ENCODE measurements around the gene AKAP8L.
"Not testable (repeated sequence)": the region's sequence is repeated elsewhere in the genome, so short reads cannot be mapped to it uniquely, and the experiment has no call there.

AKAP8L gene

DNA sequence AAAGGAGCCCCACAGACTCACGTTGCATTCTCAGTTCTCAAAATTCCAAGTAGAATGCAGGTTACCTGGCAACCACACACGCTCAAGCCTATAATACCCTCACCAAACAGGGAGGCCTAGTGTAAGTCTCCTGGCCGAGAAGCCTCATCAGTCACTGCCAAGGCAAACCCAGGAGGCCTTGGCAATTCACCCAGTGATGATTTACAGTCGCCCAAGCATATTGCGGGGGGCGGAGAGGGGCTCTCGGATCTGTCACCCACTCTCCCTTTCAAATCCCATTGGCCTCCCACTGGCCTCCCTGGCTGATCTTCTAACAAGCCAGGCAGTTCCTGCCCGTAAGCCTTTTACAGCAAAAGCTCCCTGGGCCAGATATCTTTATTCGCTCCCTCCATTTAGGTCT is 1.1 kb downstream of the AKAP8L start:
- peak; percentile 34 for DNase-seq (ENCODE audit: low spot score)

- peak; percentile 17 for DNase-seq (ENCODE audit: low spot score)
These were observed 6.0 kb downstream of the AKAP8L start for GRCh38 chr19:15412832-15413231.

DNA sequence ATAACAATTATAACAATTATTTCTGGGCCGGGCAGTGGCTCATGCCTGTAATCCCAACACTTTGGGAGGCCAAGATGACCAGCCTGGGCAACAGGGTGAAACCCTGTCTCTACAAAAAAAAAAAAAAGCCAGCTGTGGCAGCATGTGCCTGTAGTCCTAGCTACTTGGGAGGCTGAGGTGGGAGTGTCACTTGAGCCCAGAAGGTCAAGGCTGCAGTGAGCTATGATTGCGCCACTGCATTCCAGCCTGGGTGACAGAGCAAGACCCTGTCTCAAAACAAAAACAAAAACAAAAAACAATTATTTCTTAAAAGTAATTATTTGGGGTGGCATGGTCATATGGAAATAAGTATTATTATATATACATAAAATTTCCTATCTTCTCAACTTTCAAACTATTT is 7.4 kb downstream of the AKAP8L start:
- not testable (repeated sequence) for DNase-seq (ENCODE audit: low spot score)

DNA sequence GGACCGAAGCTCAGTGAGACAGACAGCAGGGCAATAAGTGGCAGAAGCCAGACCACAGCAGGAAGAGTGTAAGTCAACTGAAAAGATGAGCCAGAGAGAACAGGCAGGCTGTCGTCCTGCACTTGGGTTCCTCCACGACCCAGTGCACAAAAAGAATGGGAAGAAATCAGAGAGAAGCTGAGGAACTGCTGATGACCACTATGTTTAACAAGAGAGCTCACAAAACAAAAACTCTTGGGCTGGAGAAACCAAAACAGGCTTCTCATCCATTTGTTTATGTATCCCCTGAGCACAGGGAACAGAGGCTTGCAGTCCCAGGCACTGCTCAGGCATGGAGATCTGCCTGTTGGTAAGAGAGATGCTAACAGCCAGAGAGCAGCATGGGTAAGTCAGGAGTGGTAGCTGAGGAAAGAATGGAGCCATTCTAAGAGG is 14.0 kb downstream of the AKAP8L start:
- no peak for DNase-seq (ENCODE audit: low spot score)

- DNase-seq (ENCODE audit: low spot score) = no peak
These were observed 14.6 kb downstream of the AKAP8L start for GRCh38 chr19:15404097-15404779.

DNA sequence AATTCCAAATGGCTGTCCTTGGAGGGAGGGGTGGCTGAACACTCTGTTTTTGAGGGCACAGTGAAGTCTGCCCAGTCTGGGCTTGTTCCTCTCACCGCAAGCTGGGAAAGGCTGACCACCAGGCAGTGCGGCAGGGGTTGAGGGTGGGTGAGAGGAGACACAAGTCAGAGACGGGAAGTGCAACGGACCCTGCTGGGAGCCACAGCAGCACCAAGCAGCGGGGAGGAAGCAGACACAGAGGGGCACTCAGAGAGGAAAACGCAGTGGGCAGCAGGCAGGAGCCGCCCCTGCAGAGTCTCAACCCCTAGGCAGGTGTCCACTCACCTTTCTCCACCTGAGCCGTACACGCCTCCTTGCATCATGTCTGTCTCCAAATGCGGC is 15.6 kb downstream of the AKAP8L start:
- no peak for DNase-seq (ENCODE audit: low spot score)

DNA sequence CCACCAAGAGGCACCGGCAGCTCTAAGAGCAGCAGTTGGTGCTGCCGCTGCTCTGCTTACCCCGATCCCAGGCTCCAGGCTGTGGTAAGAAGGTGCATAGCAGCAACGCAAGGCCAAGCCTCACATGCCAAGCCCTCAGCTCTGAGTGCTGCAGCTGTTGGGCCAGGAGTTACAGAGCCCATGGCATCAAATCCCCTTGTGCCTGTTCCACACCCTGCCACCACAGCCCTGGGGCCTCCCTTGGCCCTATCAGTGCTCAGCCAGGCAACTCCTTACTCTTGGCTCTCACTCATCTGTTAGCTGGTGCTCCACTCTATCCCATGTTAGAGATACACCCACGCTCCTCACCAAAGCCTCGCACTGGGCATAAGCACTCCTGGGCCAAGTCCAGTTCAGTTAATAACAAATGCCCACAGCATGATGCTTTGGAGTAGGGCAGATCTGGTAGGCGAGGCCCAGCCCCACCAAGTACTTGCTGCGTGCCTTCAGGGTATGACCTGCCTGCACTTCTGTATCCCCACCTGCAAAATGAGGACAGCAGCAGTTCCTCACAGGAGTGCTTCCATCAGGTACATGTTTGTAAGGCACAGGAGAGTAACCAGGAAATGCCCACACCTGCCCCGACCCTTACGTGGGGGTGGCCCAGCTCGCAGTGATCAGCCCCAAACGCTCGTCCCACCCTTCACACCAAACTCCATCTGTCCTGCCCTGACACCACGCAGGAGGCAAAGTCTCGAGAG is 16.2 kb downstream of the AKAP8L start:
- DNase-seq (ENCODE audit: low spot score) = no peak

DNA sequence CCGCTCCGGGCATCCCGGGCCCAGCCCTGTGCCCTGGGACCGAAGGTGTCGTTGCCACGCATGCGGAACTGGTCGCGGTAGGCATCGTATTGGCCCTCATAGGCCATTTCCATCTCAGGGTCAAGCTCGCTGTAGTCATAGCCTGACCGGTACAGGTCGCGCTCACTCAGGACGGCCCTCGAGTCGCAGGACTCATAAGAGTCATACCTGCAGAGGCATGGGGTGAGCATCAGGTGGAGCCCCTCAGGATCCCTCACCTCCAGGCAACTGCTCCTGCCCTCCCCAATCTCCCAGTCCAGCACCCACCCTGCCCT is 17.4 kb downstream of the AKAP8L start:
- DNase-seq (ENCODE audit: low spot score) = no peak

- DNase-seq (ENCODE audit: low spot score) = no peak
These were observed 18.0 kb downstream of the AKAP8L start for GRCh38 chr19:15400521-15401396.

DNA sequence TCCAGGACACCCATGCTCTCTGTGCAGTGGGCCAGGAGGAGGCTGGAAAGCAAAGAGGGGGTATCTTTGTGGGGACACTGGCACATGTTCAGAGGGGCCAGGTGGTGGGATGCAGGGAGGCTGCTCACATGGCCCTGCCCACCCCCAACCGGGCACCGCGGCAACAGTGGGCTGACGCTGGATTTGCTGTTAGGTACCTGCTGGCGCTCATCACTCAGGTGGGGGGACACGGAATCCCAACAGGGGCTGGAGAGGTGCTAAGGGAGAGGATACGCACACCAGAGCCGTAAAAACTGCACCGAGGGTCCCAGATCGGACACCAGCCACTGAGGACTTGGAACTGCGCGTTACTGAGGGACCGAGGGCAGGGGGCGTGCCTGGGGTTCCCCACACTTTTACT is 19.2 kb downstream of the AKAP8L start:
- no peak for DNase-seq (ENCODE audit: low spot score)

DNA sequence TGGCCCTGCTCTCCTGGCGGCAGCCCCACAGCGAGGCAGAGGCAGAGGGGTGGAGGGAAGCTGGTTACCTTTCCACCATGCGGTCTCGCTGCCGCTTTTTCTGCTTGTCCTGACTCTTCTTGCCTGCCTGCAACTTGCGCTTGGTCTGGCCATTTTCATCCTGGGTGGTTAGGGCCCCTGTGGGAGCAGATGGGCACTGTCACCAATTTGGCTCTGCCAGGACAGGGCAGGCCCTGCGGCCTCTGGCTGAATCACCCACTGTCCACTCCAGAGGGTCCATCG is 19.6 kb downstream of the AKAP8L start:
- no peak for DNase-seq (ENCODE audit: low spot score)

GRCh38 chr19:15398501-15399233 is 20.1 kb downstream of the AKAP8L start:
- no peak for DNase-seq (ENCODE audit: low spot score)

DNA sequence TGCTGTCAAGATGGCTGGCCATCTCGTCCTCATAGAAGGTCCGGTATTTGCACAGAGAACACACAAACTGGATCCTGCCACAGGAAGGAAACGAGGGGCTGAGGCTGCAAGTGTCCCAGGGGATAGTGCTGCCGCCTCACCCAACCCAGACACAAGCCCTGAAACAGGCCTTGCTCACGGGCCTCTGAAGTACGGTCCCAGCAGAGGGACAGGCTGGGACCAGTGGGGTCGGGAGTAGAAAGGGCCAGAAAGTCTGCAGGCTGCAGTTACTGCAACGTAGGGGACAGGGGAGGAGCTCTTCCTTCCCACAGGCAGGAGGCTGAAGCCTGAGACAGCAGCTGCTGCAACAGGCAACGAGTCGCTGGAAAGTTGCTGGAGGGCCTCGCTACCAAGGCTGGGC is 21.0 kb downstream of the AKAP8L start:
- no peak for DNase-seq (ENCODE audit: low spot score)

GRCh38 chr19:15397236-15397635 is 21.6 kb downstream of the AKAP8L start:
- DNase-seq (ENCODE audit: low spot score) = no peak

DNA sequence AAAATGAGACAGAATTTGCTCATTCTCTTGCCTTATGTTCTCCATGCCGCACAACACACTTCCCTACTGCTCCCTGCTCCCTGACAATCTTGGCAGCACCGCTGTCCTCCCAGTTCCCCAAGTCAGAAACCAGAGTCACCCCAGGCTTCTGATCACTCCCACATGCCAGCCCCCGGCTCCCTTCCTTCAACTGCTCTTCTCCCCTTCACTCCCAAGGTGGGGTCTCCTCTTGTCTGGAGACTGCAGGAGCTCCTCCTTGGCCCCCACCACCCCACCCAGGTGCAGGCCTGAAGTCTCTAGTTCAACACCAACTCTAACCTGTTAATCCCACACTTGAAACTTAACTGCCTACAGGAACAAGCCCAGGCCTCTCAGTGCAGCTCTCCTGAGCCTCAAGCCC is 22.4 kb downstream of the AKAP8L start:
- DNase-seq (ENCODE audit: low spot score) = no peak

- not testable (repeated sequence) for DNase-seq (ENCODE audit: low spot score)
These were observed 23.5 kb downstream of the AKAP8L start for GRCh38 chr19:15395251-15395650.

GRCh38 chr19:15394426-15394825 is 24.4 kb downstream of the AKAP8L start:
- DNase-seq (ENCODE audit: low spot score) = no peak

- no peak for DNase-seq (ENCODE audit: low spot score)
These were observed 24.8 kb downstream of the AKAP8L start for GRCh38 chr19:15393963-15394362.

DNA sequence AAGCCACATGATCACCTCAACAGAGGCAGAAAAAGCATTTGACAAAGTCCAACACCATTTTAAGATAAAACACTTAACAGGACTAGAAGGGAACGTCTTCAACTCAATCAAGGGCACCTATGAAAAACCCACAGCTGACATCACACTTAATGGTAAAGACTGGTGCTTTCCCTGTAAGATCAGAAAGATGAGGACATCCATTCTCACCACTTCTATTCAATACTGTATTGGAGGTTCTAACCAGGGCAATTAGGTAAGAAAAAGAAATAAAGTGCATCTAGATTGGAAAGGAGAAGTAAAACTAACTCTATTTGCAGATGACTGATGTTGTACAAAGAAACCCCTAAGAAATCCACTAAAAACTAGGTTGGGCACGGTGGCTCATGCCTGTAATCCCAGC is 28.0 kb downstream of the AKAP8L start:
- no peak for DNase-seq (ENCODE audit: low spot score)

DNA sequence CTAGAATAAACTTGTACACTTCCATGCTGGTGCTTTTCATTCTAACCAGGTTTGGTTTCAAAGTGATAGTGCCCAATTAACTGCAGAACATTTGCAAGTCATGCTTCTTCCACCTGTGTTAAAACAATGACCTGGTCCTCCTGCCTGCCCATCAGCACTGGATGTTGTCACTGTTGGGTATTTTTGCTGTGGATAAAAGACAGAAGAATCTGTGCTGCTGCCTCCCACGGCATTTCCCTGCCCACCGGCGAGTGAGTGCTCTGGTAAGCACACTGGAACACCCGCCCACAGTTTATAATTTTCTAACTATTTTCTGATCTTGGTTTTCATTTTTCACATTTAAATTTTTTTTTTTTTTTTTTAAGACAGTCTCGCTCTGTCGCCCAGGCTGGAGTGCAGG is 36.9 kb downstream of the AKAP8L start:
- no peak for DNase-seq (ENCODE audit: low spot score)

GRCh38 chr19:15381429-15381828 is 37.4 kb downstream of the AKAP8L start:
- no peak for DNase-seq (ENCODE audit: low spot score)

DNA sequence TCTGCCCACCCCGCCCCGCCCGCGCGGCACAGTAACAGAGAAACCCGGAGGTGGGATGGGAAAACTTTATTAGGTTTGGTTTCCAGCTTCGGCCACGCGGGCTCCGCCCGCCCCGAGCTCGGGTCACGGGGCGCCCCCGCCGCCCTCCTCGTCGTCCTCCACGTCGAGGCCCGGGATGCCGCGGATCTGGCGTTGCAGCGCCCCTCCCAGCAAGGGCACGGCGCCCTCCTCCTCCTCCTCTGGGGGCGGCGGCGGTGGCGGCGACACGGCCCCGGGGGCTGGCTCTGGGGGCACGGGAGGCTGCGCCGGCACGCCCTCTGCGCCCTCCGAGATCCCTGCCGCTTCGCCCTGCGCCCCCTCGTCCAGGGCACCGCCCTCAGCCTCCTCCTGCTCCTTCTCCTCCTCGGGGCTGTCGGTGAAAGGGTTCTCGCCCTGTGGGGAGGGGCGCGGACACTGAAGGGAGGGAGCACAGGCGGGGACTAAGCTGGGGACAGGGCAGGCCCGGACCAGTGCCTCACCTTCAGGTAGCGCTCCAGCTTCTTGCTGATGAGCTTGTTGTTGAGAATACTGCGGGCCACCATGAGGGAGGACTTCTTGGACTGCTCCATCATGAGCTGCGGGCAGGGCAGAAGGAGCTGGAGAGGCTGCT is 38.7 kb downstream of the AKAP8L start:
- no peak for DNase-seq (ENCODE audit: low spot score)
